Activated naive CD4-positive, alpha-beta T cell treated with anti-CD3 and anti-CD28 coated beads, Interleukin-2, amount 10 ng/mL, durations not matched to agents 5 hours and 36 hours (primary cell): ENCODE results near the gene MAP7D1. TPM values are rescaled to one million over a fixed set of nuclear protein-coding genes. Genes with fewer than 3 reads are reported as not detected.

Experiments used
- total RNA-seq, 2 experiments: library from RNA; stranded (reverse); gene quantifications; one replicate each; pipeline ENCODE4 v1.2.3, GENCODE V29; 2021

Gene MAP7D1
- 100 to 1,000 TPM; 187 to 203 TPM for total RNA-seq

DNA sequence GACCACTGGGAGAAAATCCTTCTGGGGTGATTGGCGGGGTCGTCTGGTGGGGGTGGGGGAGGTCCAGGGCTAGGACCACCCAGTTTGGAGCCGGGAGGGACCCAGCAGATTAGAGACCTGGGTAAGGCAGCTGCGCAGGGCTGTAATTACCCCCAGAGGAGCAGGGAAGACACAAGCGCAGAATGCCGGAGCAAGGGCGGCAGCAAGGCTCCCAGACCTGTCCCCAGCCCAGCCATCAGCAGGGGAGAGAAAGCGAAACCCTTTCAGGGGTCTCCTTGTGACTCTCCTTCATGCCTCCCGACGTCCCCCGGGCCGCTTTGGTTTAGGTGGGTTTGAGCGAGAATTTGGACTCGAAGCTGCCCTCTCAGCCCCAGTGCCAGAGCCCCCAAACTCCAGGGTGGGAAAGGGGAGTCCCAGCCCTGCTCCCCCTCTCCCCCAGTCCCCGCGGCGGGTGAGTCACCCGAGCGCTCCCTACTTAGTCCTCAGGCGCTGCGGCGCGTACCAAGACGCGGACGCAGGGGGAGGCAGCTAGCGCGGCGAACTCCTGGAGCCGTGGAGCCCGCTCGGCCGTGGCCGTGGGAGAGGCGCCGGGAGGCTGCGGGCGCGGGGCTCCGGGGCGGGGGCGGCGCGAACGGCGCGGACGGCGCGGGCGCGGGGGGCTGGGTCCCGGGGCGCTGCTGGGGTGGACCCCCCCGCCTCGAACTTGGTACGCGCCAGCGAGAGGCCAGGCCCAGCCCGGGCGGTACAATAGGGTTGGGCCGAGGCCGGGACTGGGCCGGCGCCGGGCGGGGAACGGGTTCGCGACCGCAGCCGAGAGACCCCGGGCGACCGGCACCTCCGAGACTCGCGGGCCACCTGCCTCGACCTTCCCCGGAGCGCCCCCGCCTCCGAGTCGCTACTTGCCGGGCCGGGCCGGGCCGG, at the start of gene MAP7D1:
MAP7D1 (plus strand) TSS at position 753 of the 921 bp plus-strand sequence. CDS start 258 bp downstream, outside the sequence.

DNA sequence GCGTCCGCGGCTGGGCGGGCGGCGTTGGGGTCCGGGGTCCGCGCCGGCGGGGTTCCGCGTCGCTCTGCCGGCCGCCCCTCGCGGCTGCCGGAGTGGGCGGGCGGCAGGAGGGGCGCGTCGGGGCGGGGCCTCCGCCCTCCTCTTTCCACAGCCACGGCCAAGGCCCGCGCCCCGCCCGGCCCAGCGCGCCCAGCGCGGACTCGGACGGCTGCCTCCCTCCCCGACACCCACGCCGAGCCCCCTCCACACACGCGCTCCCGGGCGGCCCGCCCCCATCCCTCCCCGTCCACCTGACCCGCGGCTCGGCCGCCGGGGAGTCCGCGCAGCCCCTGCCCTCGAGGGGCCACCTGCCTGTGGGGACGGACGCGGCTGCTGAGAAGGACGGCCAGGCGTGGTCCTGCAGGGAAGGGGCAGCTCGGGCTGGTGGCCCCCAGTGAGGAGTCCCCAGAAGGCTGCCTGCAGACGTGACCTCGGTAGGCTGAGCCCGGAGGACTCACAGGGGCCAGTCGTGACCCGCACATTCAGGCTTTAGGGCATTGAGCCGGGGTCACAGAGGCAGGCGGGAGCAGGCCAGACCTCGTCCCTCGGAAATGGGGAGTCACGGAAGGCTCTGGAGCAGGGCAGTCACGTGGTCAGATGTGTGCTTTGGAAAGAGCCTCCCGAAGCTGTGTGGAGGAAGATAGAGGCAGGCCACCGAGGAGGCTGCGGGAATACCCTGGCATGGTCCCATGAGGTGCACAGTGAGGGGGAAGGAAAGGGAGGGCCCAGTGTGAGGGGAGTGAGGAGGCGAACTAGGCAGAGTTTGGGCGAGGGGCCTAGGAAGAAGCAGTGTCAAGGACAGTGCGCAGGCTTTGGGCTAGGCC, 30.6 kb upstream of the MAP7D1 start, which contains the start of gene COL8A2:
COL8A2 (minus strand) TSS at position 94 of the 863 bp plus-strand sequence. CDS start 24,980 bp downstream, outside the sequence.

DNA sequence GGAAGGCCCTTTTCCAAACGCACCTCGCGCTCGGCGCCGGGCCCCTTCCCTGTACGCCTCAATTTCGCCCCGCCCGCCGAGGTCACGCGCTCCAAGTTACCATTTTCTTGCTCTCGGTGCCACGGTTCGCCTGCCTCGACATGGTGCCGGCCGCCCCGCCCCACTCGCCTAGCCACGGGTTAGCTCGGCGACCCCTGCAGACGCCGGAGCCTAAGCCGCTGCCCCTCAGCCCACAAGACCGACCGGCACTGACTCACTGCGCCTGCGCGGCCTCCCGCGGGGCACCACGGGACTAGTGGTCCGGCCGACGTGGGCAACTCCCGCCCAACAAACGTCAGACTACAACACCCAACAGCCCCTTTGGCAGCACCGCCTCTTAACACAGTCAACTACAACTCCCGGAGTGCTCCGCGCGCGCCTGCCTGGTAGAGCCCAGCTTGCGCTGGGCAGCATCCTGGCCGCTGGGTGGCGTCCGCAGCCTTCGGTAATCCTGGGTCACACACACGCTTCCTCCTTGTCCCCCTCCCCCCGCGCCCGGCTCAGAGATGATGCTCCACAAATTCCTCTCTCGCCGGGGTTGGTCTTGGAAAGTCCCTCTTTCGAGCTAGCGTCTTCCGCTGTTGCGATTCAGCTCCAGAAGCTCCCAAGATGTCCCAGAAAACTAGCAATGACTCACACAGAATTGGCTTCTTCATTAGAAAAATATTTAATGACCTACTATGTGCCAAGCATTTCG, 6.6 kb upstream of the MAP7D1 start, which contains the start of gene TRAPPC3:
TRAPPC3 (minus strand) TSS at position 250 of the 736 bp plus-strand sequence; CDS start at position 142, 108 bp downstream.

DNA sequence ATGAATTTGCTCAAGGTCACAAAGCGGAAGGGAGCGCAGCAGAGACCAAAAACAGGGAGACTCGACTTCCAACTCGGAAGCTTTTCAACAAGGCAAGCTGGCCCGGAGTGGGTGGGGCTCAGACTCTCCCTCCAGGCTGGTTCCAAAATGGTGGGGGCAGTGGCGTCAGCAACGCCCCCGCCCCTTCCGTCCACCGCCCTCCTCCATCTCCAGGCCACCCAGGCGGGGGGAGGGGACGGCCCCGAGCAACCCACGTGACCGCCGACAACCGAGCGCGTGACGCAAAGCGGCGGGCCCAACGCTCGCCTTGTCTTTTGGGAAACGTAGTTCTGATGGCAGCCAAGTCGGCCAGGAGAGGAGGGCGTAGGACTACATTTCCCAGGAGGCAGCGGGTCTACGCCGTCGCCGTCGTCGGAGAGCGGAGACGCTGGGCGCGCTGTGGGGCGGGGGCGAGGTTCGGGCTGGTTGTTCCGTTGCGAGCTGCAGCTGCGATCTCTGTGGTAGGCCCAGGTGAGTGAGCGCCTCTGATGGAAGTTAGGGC, 68.1 kb downstream of the MAP7D1 start, which contains the start of gene THRAP3:
THRAP3 (plus strand) TSS at position 448 of the 541 bp plus-strand sequence. CDS start 58,121 bp downstream, outside the sequence.

Other genes starting within 250 kb of the MAP7D1 start
- 10 to 100 TPM; 22.2 to 23.0 TPM for gene AGO3, start 225.1 kb upstream of the MAP7D1 start, total RNA-seq
- not detected for gene TEKT2, start 72.1 kb upstream of the MAP7D1 start, total RNA-seq
- 10 to 100 TPM; 25.0 to 27.1 TPM for gene ADPRS, start 67.3 kb upstream of the MAP7D1 start, total RNA-seq
- not detected for gene COL8A2, start 30.9 kb upstream of the MAP7D1 start, total RNA-seq
- 10 to 100 TPM; 55.6 to 56.2 TPM for gene TRAPPC3, start 6.7 kb upstream of the MAP7D1 start, total RNA-seq
- 100 to 1,000 TPM; 128 to 129 TPM for gene THRAP3, start 68.3 kb downstream of the MAP7D1 start, total RNA-seq
- 10 to 100 TPM; 10.2 to 12.1 TPM for gene SH3D21, start 150.2 kb downstream of the MAP7D1 start, total RNA-seq
- gene EVA1B, start 167.5 kb downstream of the MAP7D1 start, total RNA-seq, result 10 to 100 TPM; 11.9 to 12.4 TPM
- gene STK40, start 229.8 kb downstream of the MAP7D1 start, total RNA-seq, result 10 to 100 TPM; 58.7 to 61.6 TPM
- 10 to 100 TPM; 34.4 to 39.3 TPM for gene LSM10, start 241.7 kb downstream of the MAP7D1 start, total RNA-seq